ENCODE results near the gene SCN10A. TPM values are rescaled to one million over a fixed set of nuclear protein-coding genes. Genes with fewer than 3 reads are reported as not detected.

The SCN10A gene
- total RNA-seq, 1 donor from 2014 or later = not detected

DNA sequence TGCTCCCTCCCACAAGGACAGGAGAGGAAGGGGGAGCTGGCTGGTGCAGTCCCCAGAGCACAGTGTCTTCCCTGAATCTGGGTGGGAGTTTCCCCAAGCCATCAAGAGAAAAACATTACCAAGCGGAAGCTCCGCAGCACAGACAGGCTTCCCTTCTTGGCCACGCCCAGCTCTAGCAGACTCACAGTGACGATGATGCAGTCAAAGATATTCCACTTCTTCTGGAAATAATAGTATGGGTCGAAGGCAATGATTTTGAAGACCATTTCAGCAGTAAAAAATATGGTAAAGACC is 76.7 kb downstream of the SCN10A start:
- Mint-ChIP-seq H3K9me3 (ENCODE audit: low read depth) (no peaks in the 10 kb centered on the region), H3K27me3 (peaks cover 27% of the 10 kb centered on the region), H3K27ac (no peak overlapping the region), H3K36me3 (ENCODE audit: insufficient read depth) (no peaks in the 10 kb centered on the region), H3K4me1 (ENCODE audit: low read depth) (peaks cover 6% of the 10 kb centered on the region), H3K4me3 (ENCODE audit: low read depth) (no peak overlapping the region)
- no peak for DNase-seq (ENCODE audit: low spot score, unreplicated experiment)
- TF ChIP-seq, protein P1, sequence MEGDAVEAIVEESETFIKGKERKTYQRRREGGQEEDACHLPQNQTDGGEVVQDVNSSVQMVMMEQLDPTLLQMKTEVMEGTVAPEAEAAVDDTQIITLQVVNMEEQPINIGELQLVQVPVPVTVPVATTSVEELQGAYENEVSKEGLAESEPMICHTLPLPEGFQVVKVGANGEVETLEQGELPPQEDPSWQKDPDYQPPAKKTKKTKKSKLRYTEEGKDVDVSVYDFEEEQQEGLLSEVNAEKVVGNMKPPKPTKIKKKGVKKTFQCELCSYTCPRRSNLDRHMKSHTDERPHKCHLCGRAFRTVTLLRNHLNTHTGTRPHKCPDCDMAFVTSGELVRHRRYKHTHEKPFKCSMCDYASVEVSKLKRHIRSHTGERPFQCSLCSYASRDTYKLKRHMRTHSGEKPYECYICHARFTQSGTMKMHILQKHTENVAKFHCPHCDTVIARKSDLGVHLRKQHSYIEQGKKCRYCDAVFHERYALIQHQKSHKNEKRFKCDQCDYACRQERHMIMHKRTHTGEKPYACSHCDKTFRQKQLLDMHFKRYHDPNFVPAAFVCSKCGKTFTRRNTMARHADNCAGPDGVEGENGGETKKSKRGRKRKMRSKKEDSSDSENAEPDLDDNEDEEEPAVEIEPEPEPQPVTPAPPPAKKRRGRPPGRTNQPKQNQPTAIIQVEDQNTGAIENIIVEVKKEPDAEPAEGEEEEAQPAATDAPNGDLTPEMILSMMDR (IDR thresholded peaks at IDR 0.05; ENCODE audit: unreplicated experiment) = no peak

- DNase-seq (ENCODE audit: low spot score, unreplicated experiment) = peak; percentile 29
- Mint-ChIP-seq H3K27me3 (peaks cover 26% of the 10 kb centered on the region), H3K27ac (peak overlapping the region; percentile 50), H3K4me1 (ENCODE audit: low read depth) (peaks cover 6% of the 10 kb centered on the region), H3K9me3 (ENCODE audit: low read depth) (no peaks in the 10 kb centered on the region), H3K36me3 (ENCODE audit: insufficient read depth) (no peaks in the 10 kb centered on the region), H3K4me3 (ENCODE audit: low read depth) (no peak overlapping the region)
- TF ChIP-seq, protein P1 (IDR thresholded peaks at IDR 0.05; ENCODE audit: unreplicated experiment) = peak; percentile 57
These were observed 77.2 kb downstream of the SCN10A start for GRCh38 chr3:38738630-38739395.

DNA sequence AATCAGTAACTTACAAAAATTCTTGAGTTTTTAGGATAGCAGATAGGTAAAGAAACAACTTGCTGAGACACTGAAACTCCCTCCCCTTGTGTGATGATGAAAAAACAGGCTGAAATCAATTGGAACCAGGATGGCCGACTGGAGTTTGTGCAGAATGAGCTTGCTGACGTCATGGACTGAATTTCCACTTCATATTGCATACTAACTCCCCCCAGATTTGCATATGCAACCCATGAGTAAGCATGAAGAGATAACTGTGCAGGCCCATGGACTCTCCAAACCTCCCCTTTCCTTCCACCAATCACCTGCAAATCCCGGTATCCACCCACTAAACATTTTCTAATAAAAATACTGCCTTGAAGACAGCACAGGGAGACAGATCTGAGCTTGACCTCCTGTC is 84.5 kb downstream of the SCN10A start:
- Mint-ChIP-seq H3K27me3 (peaks cover 16% of the 10 kb centered on the region), H3K4me1 (ENCODE audit: low read depth) (no peaks in the 10 kb centered on the region), H3K4me3 (ENCODE audit: low read depth) (no peak overlapping the region), H3K9me3 (ENCODE audit: low read depth) (no peaks in the 10 kb centered on the region), H3K36me3 (ENCODE audit: insufficient read depth) (no peaks in the 10 kb centered on the region), H3K27ac (no peak overlapping the region)
- TF ChIP-seq, protein P1 (IDR thresholded peaks at IDR 0.05; ENCODE audit: unreplicated experiment) = no peak
- no peak for DNase-seq (ENCODE audit: low spot score, unreplicated experiment)

GRCh38 chr3:38730281-38730680 is 85.7 kb downstream of the SCN10A start:
- no peak for DNase-seq (ENCODE audit: low spot score, unreplicated experiment)
- H3K27me3 Mint-ChIP-seq = peaks cover 16% of the 10 kb centered on the region
- no peaks in the 10 kb centered on the region for H3K9me3 Mint-ChIP-seq (ENCODE audit: low read depth)
- TF ChIP-seq, protein P1 (IDR thresholded peaks at IDR 0.05; ENCODE audit: unreplicated experiment) = no peak
- H3K4me3 Mint-ChIP-seq (ENCODE audit: low read depth) = no peak overlapping the region
- no peaks in the 10 kb centered on the region for H3K36me3 Mint-ChIP-seq (ENCODE audit: insufficient read depth)
- H3K27ac Mint-ChIP-seq = no peak overlapping the region
- peaks cover 9% of the 10 kb centered on the region for H3K4me1 Mint-ChIP-seq (ENCODE audit: low read depth)

GRCh38 chr3:38728008-38728407 is 88.0 kb downstream of the SCN10A start:
- TF ChIP-seq, protein P1 (IDR thresholded peaks at IDR 0.05; ENCODE audit: unreplicated experiment) = no peak
- no peaks in the 10 kb centered on the region for H3K9me3 Mint-ChIP-seq (ENCODE audit: low read depth)
- peaks cover 19% of the 10 kb centered on the region for H3K4me1 Mint-ChIP-seq (ENCODE audit: low read depth)
- no peak for DNase-seq (ENCODE audit: low spot score, unreplicated experiment)
- no peak overlapping the region for H3K4me3 Mint-ChIP-seq (ENCODE audit: low read depth)
- H3K27me3 Mint-ChIP-seq = peaks cover 16% of the 10 kb centered on the region
- no peaks in the 10 kb centered on the region for H3K36me3 Mint-ChIP-seq (ENCODE audit: insufficient read depth)
- no peak overlapping the region for H3K27ac Mint-ChIP-seq

All from progenitor cell of endocrine pancreas (in vitro differentiated cells).